Measurements from ENCODE around the gene MGST2. TPM values are rescaled to one million over a fixed set of nuclear protein-coding genes. Genes with fewer than 3 reads are reported as not detected.

Gene MGST2
- total RNA-seq, 1 experiment from 2014 or later = 39.0 TPM

DNA sequence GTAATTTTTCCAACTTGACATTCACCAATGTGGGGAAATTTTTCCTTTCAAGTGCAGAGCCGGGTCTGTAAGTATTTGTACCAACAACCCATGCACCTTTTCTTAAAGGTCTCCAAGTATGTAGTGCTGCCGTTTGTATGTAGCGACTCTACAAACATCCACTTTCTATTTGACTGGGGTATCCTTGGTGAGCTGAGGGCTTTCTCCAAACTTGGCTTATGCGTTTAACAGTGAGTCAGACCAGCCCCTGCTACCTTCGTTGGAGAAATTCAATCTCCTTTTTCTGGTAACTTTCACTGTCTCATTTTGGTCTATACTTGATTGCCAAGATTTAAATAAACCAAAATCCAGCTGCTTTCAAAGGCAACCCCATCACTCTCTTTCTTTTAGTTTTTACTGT is 34.9 kb downstream of the MGST2 start:
- no peak for TF ChIP-seq EZH2phosphoT487 (IDR thresholded peaks at IDR 0.05; ENCODE audit: borderline replicate concordance, low read length)
- TF ChIP-seq, protein P1, sequence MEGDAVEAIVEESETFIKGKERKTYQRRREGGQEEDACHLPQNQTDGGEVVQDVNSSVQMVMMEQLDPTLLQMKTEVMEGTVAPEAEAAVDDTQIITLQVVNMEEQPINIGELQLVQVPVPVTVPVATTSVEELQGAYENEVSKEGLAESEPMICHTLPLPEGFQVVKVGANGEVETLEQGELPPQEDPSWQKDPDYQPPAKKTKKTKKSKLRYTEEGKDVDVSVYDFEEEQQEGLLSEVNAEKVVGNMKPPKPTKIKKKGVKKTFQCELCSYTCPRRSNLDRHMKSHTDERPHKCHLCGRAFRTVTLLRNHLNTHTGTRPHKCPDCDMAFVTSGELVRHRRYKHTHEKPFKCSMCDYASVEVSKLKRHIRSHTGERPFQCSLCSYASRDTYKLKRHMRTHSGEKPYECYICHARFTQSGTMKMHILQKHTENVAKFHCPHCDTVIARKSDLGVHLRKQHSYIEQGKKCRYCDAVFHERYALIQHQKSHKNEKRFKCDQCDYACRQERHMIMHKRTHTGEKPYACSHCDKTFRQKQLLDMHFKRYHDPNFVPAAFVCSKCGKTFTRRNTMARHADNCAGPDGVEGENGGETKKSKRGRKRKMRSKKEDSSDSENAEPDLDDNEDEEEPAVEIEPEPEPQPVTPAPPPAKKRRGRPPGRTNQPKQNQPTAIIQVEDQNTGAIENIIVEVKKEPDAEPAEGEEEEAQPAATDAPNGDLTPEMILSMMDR (conservative IDR thresholded peaks at IDR 0.05; ENCODE audit: low read depth, low read length) = no peak
- no peak for TF ChIP-seq EZH2 (IDR thresholded peaks at IDR 0.05; ENCODE audit: low read length, unreplicated experiment)
- no TSS peak for BruUV-seq (replicated peaks)
- no peaks in the 10 kb centered on the region for H4K20me1 ChIP-seq (ENCODE audit: low read length)
- H3K4me1 ChIP-seq (ENCODE audit: insufficient read depth, low read length) = no peaks in the 10 kb centered on the region
- CTCF ChIA-PET = no interaction called here
- DNase-seq = no peak
- intact Hi-C loops (cut with micrococcal nuclease) = no loop called here
- H2AFZ ChIP-seq (ENCODE audit: low read length) = no peak overlapping the region
- H3K9me2 ChIP-seq (replicated peaks; ENCODE audit: low read length) = no peaks in the 10 kb centered on the region
- POLR2A ChIA-PET (ENCODE audit: unreplicated experiment) = no interaction called here
- no peaks in the 10 kb centered on the region for H3F3A ChIP-seq (ENCODE audit: low read length, unreplicated experiment)
- H3K4me3 ChIP-seq (ENCODE audit: low read length) = no peak overlapping the region
- no peaks in the 10 kb centered on the region for H3K9me3 ChIP-seq (ENCODE audit: low read length)
- no peaks in the 10 kb centered on the region for H3K79me2 ChIP-seq (ENCODE audit: low read length)
- H3K36me3 ChIP-seq (ENCODE audit: low read depth, low read length) = peaks cover 6% of the 10 kb centered on the region
- ATAC-seq = no peak
- H3K4me2 ChIP-seq (ENCODE audit: low read length) = no peak overlapping the region
- no peaks in the 10 kb centered on the region for H3K27me3 ChIP-seq (ENCODE audit: low read length)
- no peak overlapping the region for H3K9ac ChIP-seq (ENCODE audit: low read length)
- no peak overlapping the region for H3K27ac ChIP-seq (ENCODE audit: low read length)

DNA sequence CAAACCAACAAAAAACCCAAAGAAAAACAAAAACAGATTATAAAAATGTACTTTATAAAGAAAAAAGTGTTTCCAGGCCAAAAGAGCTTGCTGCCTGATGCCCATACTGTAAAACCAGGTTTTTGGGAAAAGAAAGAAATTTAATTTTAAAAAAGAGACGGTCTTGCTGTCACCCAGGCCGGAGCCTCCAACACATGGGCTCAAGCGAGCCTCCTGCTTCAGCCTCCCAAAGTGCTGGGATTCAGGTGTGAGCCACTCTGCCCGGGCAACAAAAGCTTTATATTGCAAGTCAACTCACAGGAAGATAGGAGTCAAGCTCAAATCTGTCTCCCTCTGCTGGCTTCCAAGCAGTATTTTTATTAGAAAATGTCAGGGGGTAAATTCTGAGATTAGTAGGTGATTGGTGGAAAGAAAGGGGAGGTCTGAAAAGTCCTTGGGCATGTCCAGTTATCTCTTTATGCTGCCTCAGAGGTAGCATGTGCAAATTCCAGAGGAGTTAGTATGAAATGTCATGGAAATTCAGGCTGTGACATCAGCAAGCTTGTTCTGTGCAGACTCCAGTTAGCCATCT is 39.4 kb downstream of the MGST2 start:
- no peak for TF ChIP-seq EZH2 (IDR thresholded peaks at IDR 0.05; ENCODE audit: low read length, unreplicated experiment)
- TF ChIP-seq, protein P1 (conservative IDR thresholded peaks at IDR 0.05; ENCODE audit: low read depth, low read length) = peak; percentile 51; the same call in 1 of the 2 replicates
- Histone ChIP-seq H3K9me3 (ENCODE audit: low read length) (no peaks in the 10 kb centered on the region), H3K4me1 (ENCODE audit: insufficient read depth, low read length) (no peaks in the 10 kb centered on the region), H3K9me2 (replicated peaks; ENCODE audit: low read length) (no peaks in the 10 kb centered on the region), H2AFZ (ENCODE audit: low read length) (no peak overlapping the region), H3K36me3 (ENCODE audit: low read depth, low read length) (no peaks in the 10 kb centered on the region), H4K20me1 (ENCODE audit: low read length) (no peaks in the 10 kb centered on the region), H3K27me3 (ENCODE audit: low read length) (no peaks in the 10 kb centered on the region), H3K9ac (ENCODE audit: low read length) (no peak overlapping the region), H3K4me2 (ENCODE audit: low read length) (no peak overlapping the region), H3F3A (ENCODE audit: low read length, unreplicated experiment) (no peaks in the 10 kb centered on the region), H3K4me3 (ENCODE audit: low read length) (no peak overlapping the region), H3K79me2 (ENCODE audit: low read length) (no peaks in the 10 kb centered on the region), H3K27ac (ENCODE audit: low read length) (no peak overlapping the region)
- ChIA-PET CTCF (interaction anchor here (0.7 kb wide), 2 partner anchors 145 to 339 kb away, joined by 3 read pairs; no protein-coding TSS in a partner anchor), POLR2A (ENCODE audit: unreplicated experiment) (interaction anchor here (0.7 kb wide), 1 partner anchor 71 kb away, joined by 3 read pairs; no protein-coding TSS in a partner anchor)
- no TSS peak for BruUV-seq (replicated peaks)
- intact Hi-C loops (cut with micrococcal nuclease) = loop anchor here (5.0 kb wide), 1 partner anchor 48 kb away; no protein-coding TSS in a partner anchor
- ATAC-seq (no peak), DNase-seq (peak; percentile 10)

DNA sequence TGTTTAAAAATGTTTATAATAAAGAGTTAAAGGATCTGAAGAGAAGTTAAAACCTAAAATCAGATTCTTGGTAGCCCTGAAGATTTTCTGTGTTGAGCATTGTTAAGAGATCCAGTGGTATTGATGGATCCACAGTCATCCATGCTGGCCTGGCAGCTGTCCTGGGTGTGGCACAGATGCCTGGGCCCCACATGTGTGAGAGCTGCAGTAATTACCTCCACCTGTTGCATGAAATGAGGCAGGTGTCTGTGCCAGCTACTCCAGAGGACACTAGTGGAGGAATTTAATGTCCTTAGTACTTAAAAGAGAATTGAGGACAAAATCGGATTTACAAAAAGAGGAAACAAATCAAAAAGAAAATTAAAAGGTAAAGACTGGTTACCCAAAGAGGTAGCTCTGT is 44.0 kb downstream of the MGST2 start:
- no peak overlapping the region for H2AFZ ChIP-seq (ENCODE audit: low read length)
- no peaks in the 10 kb centered on the region for H3F3A ChIP-seq (ENCODE audit: low read length, unreplicated experiment)
- ChIA-PET CTCF (no interaction called here), POLR2A (ENCODE audit: unreplicated experiment) (no interaction called here)
- no peaks in the 10 kb centered on the region for H3K79me2 ChIP-seq (ENCODE audit: low read length)
- H3K4me3 ChIP-seq (ENCODE audit: low read length) = no peak overlapping the region
- H4K20me1 ChIP-seq (ENCODE audit: low read length) = no peaks in the 10 kb centered on the region
- ATAC-seq (no peak), DNase-seq (no peak)
- no peak overlapping the region for H3K4me2 ChIP-seq (ENCODE audit: low read length)
- no peaks in the 10 kb centered on the region for H3K36me3 ChIP-seq (ENCODE audit: low read depth, low read length)
- BruUV-seq (replicated peaks) = no TSS peak
- H3K27ac ChIP-seq (ENCODE audit: low read length) = no peak overlapping the region
- TF ChIP-seq, protein P1 (conservative IDR thresholded peaks at IDR 0.05; ENCODE audit: low read depth, low read length) = no peak
- TF ChIP-seq EZH2 (IDR thresholded peaks at IDR 0.05; ENCODE audit: low read length, unreplicated experiment) = no peak
- H3K4me1 ChIP-seq (ENCODE audit: insufficient read depth, low read length) = no peaks in the 10 kb centered on the region
- no peaks in the 10 kb centered on the region for H3K9me2 ChIP-seq (replicated peaks; ENCODE audit: low read length)
- H3K9me3 ChIP-seq (ENCODE audit: low read length) = no peaks in the 10 kb centered on the region
- intact Hi-C loops (cut with micrococcal nuclease) = loop anchor here (5.0 kb wide), 1 partner anchor 52 kb away; no protein-coding TSS in a partner anchor
- no peak overlapping the region for H3K9ac ChIP-seq (ENCODE audit: low read length)
- H3K27me3 ChIP-seq (ENCODE audit: low read length) = no peaks in the 10 kb centered on the region
